CD4-positive, alpha-beta T cell treated with Interleukin-4 for 1 hour (primary cell): Measurements from ENCODE around the gene PET100.

ENCODE experiments used
- DNase-seq, 2 donors: peaks; one replicate each; pipeline ENCODE4 v3.0.0-alpha.2; 2020 to 2022

PET100 gene

GRCh38 chr19:7654401-7654800 is 24.8 kb downstream of the PET100 start:
- DNase-seq, result no peak

- peak in 1 of 2 donors; percentile 58 for DNase-seq
These were observed 26.0 kb downstream of the PET100 start for GRCh38 chr19:7655581-7655980.

GRCh38 chr19:7657131-7657751 is 27.6 kb downstream of the PET100 start:
- peak; percentile 25 to 80 for DNase-seq

- DNase-seq, result peak; percentile 69 to 73
These were observed 28.7 kb downstream of the PET100 start for GRCh38 chr19:7658219-7658686.

DNA sequence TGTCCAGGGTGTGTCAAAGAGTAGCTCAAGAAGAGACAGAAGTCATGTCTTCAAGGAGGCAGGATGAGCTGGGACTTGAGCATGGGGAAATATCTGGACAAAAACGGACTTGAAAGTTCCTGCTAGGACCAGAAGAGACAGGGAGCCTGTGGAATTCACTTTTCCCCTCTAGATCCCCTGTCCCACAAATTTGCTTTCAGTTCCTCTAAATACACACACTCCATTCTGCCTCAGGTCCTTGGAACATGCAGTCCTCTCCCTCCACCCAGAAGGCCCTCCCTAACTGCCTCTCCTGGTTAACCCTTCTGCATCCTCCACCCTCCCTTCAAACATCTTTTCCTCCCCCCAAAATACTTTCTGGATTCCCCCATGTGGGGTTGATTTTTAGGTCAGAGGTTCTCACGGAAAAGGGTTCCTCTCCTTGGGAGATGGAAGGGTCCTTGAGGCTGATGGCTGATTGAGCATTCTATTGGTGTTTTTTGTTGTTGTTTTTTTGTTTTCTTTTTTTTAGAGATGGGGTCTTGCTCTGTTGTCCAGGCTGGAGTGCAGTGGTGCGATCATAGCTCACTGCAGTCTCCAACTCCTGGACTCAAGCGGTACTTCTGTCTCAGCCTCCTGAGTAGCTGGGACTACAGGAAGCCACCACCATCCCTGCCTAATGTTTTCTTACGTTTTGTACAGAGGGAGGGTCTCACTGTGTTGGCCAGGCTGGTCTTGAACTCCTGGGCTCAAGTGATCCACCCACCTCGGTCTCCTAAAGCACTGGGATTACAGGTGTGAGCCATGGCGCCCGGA is 32.3 kb downstream of the PET100 start:
- no peak for DNase-seq

DNA sequence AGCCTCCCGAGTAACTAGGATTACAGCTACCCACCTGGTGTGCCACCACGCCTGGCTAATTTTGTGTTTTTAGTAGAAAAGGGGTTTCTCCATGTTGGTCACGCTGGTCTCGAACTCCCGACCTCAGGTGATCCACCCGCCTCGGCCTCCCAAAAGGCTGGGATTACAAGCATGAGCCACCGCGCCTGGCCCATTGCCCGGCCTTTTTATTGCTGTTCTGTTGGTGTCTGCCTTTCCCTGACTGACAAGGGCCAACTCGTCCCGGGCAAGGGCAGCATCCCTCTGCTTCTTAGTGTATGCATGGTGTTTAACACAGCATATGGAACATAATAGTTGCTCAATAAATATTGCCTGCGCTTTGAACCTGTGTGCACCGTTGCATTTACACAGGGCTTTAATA is 33.1 kb downstream of the PET100 start:
- DNase-seq, result no peak

DNA sequence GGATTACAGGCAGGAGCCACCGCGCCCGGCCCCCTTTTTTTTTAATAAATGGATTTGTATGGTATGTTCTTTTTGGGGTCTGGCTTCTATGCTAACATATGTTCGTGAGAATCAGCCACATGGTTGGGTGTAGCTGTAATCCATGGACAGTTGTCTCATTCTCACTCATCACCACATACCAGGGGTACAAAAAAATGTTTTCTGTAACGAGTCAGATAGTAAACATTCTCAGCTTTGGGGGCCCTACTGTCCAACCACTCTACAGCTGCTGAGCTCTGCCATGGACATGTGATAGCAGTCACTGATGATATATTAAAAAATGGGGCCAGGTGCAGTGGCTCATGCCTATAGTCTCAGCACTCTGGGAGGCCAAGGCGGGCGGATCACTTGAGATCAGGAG is 34.1 kb downstream of the PET100 start:
- no peak for DNase-seq

DNA sequence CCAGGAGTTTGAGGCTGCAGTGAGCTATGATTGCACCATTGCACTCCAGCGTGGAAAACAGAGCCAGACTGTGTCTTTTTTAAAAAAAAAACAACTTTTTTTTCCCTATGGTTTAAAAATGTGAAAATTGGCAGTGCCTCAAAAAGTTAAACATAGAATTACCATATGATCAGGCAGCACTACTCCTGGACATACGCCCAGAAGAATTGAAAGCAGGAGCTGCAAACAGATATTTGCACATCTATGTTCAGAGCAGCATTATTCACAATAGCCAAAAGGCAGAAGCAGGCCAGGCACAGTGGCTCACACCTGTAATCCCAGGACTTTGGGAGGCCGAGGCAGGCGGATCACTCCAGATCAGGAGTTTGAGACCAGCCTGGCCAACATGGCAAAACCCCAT is 35.5 kb downstream of the PET100 start:
- DNase-seq, result no peak

- DNase-seq, result no peak
These were observed 39.2 kb downstream of the PET100 start, which contains the start of gene RETN for GRCh38 chr19:7668842-7669241. TSS of gene RETN (plus strand) at chr19:7669049. CDS start at chr19:7669327, 278 bp downstream.

- DNase-seq, result no peak
These were observed 40.0 kb downstream of the PET100 start for GRCh38 chr19:7669641-7670040.

DNA sequence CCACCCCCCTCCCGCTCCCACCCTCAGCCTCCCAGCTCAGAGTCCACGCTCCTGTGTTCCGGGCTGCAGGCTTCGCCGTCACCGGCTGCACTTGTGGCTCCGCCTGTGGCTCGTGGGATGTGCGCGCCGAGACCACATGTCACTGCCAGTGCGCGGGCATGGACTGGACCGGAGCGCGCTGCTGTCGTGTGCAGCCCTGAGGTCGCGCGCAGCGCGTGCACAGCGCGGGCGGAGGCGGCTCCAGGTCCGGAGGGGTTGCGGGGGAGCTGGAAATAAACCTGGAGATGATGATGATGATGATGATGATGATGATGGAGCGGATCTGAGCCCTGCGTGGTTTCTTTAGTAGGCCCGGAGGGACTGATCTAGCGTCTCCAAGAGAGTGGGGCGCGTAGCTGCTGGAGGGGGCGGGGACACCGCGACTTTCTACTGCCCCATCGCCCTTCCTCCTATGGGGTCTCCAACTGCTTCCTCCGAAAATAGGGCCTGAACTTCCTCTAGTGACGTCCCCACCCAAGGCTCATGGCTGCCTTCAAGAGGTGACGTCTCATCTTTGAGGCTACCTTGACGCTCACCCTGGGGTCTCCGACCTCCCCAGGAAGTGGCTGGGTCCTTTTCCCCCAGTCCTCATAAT is 40.7 kb downstream of the PET100 start:
- DNase-seq, result peak; percentile 26 to 55

DNA sequence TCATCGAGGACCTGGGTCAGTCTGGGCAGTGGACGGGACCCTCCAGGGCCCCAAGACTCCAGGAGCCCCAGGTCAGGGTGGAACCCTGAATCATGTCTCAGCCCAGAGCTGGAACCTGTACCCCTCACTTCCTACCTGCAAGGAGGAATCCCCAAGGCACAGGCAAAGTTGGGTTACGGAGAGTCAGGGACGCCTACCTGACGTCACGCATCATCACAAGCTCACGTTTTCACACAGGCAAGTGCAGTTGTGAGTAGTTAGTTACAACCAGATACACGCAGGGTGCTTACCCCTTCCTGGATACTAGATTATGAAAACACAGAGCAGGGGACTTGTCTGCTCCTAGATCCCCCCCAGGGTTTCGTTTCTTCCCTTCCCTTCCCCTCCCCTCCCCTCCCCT is 41.2 kb downstream of the PET100 start:
- DNase-seq, result no peak

- DNase-seq, result no peak
These were observed 42.9 kb downstream of the PET100 start for GRCh38 chr19:7672522-7672921.

- DNase-seq, result peak; percentile 43 to 78
These were observed 44.7 kb downstream of the PET100 start for GRCh38 chr19:7674010-7675005.

- peak in 1 of 2 donors; percentile 43 for DNase-seq
These were observed 46.8 kb downstream of the PET100 start for GRCh38 chr19:7676376-7676775.

- DNase-seq, result no peak
These were observed 47.3 kb downstream of the PET100 start, which contains the start of gene MCEMP1 for GRCh38 chr19:7676854-7677253. TSS of gene MCEMP1 (plus strand) at chr19:7677090. CDS start at chr19:7677121, 31 bp downstream.

- peak in 1 of 2 donors; percentile 42 for DNase-seq
These were observed 48.2 kb downstream of the PET100 start for GRCh38 chr19:7677669-7678311.

DNA sequence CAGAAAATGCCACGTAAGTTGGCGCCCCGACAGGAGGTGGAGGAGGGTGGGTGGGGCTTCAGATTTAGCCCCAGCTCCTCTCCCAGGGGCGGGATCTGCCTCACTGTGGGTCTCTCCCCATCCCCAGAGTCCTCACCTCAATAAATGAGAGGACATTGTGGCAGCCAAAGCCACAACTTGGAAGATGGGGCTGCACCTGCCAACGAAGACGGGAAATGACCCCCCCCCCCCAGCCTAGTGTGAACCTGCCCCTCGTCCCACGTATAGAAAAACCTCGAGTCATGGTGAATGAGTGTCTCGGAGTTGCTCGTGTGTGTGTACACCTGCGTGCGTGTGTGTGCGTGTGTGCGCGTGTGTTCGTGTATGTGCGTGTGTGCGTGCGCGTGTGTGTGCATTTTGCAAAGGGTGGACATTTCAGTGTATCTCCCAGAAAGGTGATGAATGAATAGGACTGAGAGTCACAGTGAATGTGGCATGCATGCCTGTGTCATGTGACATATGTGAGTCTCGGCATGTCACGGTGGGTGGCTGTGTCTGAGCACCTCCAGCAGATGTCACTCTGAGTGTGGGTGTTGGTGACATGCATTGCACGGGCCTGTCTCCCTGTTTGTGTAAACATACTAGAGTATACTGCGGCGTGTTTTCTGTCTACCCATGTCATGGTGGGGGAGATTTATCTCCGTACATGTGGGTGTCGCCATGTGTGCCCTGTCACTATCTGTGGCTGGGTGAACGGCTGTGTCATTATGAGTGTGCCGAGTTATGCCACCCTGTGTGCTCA is 49.6 kb downstream of the PET100 start:
- DNase-seq, result peak; percentile 81 to 84

- no peak for DNase-seq
These were observed 50.4 kb downstream of the PET100 start for GRCh38 chr19:7679771-7680605.
